HS-5 (cell line): Measurements from ENCODE around the gene ZNFX1.

ENCODE experiments used
- DNase-seq: peaks from one replicate; pipeline ENCODE4 v3.0.0-alpha.2; 2012; ENCODE audit warnings: low read depth

The ZNFX1 gene

DNA sequence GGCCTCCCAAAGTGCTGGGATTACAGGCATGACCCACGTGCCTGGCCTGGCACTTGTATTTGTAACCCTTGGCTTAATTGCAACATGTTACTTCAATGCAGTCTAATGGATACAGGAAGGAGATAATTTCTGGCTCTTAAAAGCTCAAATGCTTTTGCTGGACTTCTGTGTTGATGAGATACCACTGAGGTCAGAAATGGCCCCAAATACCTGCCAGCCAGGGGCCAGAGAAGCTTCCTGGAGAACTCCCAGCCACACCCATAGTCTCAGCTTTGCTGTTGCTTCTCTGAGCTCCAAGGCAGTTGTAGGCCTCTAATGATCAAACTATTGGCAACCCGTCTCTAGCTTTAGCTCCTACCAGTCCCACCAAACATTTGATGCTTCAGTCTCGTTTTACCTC is 14.2 kb upstream of the ZNFX1 start:
- DNase-seq: no peak

DNA sequence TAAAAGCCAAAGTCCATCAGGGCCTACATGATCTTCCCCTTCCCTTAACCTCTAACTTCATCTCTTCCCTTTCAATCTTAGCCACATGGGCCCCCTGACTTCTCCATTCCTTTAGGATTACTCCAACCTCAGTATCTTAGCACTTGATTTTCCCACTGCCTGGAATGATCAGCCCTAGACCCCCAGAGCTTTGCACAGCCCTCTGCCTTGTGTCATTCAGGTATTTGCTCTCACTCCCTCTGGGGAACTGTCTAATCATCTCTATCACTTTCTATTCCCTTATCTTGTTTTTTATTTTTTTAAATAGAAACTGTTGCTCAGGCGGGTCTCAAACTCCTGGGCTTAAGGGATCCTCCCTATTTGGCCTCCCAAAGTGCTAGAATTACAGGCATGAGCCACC is 13.3 kb upstream of the ZNFX1 start:
- DNase-seq: no peak

DNA sequence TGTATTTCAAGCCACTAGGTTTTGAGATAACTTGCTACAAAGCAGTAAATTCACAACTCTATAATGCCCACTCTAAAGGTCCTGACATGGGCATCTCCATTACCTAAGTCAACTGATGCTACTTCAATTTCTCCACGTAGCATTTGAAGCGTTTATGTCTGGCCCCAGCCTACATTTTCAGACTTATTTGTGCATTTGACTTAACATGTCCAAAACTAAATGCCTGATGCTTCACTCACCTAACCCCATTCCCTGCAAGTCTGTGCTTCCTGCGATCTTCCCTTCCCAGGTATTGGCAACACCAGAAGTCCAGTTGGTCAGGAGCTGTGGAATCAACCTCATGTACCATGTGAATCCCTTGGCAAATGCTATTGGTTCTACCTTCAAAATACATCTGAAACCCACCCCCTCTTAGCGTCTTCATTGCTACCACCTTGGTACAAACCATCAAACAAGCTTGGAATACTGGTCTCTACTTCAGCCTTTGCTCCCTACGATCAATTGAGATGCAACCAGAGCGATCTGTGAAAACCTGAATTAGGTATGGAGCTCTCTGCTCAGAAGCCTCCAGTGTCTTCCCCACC is 12.8 kb upstream of the ZNFX1 start:
- no peak for DNase-seq

GRCh38 chr20:49288784-49289696 is 11.2 kb upstream of the ZNFX1 start:
- DNase-seq: no peak

DNA sequence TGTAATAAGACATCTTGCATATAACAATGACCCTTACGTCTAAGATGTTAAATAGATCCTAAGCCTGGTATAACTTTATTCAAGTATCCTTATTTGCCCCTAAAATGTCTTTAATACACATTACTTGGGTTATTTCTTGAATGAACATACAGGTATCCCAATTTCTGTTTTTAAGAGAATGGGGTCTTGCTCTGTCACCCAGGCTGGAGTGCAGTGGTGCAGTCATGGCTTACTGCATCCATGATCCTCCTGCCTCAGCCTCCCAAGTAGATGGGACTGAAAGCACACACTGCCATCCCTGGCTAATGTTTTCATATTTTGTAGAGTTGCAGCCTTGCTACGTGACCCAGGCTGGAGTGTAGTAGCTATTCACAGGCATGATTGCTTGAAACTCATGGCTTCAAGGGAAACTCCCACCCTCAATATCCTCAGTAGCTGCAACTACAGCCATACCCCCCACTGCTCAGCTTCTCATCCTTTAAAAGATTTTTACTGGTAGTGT is 10.4 kb upstream of the ZNFX1 start:
- no peak for DNase-seq

DNA sequence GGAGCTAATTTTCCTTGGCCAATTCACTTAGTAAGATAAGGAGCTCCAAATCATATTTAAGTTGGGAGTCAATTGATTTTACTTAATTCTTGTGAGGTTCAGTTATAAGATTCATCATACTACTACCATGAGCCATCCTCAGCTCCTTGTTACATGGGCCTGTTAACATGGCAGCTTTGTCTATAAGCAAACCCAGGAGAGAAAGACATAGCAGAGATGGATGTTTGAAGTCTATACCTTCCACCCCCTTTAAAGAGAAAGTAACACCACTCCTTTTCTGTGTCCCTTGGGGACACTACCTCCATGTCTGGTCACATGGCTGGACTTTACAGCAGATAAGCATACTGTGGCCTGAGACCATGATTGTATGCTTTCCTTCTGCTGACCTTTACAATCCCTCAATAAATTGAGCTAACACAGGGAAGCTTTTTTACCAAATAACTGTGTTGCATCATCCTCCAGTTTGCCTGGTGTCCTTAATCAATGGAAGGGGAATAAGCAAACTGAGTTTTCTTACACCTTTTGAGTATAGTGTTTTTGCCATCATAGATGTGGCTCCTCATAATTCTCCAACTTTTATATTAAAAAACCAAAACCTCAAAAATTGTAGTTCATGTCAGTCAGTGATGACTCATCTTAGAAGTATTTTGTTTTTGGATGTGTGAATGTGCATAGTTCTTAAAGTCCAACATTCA is 9.8 kb upstream of the ZNFX1 start:
- DNase-seq: peak; percentile 98

DNA sequence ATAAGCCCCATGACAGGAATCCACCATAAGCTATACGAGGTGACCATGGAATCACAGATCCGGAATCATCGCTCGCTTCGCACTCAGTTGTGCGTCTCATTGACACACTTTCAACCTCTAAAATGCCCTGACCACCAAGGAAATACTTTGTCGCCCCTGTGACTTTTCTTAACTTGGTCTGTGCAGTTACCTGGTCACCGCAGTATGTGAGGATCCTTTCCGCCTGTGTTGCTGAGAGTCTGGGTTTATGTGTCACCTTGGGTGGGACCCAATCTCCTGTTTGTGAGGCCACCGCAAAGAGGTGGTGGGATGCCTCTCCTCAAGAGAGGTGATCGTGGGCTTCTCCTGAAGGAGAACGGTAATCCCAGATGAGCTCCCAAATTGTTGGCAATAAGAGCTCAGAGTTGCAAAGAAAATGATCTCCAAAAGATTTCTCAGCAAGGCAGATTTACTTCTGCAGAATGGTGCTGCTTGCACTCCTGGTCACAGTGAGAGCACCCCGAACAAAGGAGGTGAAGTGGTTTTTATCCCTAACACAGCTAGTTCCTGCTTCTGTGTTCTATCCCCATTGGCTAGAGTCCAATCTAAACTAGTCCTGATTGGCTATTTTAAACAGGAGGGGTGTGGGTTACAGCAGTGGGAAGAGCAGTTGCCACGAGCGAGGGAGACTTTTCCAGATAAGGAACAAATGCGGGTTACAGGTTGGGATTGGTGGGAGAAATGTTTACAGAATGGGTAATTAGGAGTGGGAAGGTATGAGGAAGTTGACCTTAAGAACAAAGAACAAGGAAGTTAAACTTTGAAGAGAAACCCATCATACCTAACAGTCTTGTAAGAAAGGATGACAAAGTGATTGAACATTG is 9.1 kb upstream of the ZNFX1 start:
- no peak for DNase-seq

DNA sequence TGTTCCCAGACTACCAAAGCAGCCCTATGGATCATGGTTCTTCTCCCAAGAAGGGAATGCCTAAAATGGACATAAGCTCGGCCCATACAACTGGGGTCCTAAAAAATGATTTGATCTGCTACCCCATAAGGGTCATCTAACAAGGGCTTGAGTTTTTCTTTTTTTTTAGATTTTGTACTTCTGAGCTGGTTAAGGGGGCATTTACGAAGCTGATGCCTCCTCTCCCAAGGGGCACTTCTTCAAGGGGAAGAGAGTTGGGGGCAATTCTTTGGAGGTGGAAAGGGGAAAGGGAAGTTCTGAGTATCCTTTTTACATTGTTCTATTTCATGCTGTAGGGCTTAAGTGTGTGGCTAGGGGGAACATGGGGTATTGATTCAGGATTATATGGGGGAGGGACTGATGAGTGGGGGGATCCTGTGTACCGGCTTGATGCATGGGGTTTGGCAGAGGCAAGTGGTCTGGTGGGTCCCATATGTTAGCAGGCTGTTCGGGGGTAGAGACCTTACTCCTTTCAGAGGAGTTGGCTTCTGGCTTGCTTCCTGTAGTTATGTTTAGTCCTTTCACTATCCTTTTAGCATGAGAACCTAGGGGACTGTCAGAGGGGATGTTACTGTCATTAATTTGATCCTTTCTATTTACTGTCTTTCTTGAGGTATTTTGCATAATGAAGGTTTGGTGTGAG is 8.1 kb upstream of the ZNFX1 start:
- no peak for DNase-seq

- DNase-seq: no peak
These were observed 7.4 kb upstream of the ZNFX1 start for GRCh38 chr20:49285233-49285668.

GRCh38 chr20:49284818-49285217 is 7.0 kb upstream of the ZNFX1 start:
- DNase-seq: no peak

DNA sequence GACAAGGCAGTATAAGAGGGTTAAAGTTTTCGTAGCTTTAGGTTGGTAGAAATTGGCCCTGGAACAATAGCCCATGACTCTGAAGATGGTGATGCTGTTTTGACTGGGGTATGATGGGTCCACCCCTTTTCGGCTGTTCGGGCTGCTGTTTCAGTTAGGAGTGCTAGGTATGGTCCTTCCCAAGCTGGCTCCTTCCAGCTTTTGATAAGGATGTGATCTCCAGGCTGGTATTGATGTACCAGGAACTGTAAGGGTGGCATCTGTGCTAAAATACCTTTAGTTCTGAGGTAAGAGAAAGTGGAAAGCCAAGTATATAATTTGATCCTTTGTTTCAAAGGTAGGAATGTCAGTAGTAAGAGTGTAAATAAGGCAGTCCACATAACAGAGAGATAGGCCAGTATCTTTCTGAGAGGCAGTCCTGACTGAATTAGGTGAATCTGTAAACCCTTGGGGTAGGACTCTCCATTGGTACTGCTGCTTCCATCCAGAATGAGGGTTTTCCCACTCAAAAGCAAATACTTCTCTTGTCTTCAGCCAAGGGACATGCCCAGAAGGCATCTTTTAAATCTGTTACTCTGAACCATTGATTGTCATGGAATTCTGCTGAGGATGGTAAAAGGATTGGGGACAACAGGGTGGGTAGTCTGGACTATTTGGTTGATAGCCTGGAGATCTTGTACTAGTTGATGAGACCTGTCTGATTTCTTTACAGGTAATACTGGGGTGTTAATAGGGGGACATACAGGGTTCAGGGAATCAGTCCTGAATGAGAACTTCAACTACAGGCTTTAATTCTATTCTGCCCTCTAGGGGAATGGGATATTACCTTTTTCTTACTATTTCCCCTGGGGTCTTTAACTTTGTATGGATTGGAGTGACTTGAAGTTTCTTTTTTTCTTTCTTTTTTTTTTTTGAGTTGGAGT is 6.1 kb upstream of the ZNFX1 start:
- no peak for DNase-seq

- no peak for DNase-seq
These were observed 5.4 kb upstream of the ZNFX1 start for GRCh38 chr20:49283176-49283702.

DNA sequence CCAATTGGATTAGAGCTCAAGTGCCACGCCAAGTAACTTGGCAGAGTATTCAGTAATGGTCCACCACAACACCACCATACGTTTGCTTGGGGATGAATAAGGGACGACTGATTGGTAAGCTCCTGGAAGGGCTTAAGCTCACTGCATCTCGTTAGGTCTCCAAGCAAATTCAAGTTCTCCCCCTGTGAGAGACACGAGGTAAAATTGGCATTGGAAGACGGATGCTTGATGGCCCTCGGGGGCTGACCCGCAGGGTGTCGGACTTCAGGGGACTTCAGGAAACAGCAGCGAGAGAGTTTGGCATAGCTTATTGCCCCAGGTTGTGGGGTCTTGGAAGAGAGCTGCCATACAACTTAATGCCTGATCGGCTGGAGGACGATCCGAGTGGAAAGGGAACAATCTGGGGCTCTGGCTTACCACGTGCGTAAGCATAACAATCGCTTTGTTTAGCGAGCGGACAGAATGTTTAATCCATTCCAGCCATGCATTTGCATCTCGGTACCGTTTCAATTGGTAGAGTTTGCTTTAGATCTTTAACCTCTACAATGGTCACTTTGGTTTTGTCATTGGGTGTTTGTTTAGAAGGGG is 4.8 kb upstream of the ZNFX1 start:
- no peak for DNase-seq

- DNase-seq: no peak
These were observed 4.1 kb upstream of the ZNFX1 start for GRCh38 chr20:49281913-49282467.

GRCh38 chr20:49281059-49281912 is 3.4 kb upstream of the ZNFX1 start:
- DNase-seq: no peak

- no peak for DNase-seq
These were observed 2.7 kb upstream of the ZNFX1 start for GRCh38 chr20:49280463-49281058.

GRCh38 chr20:49279677-49280462 is 2.0 kb upstream of the ZNFX1 start:
- no peak for DNase-seq
